WERI-Rb-1 (cell line): ENCODE results near the gene SLC35G6.

Source experiments
- DNase-seq: peaks from one replicate; pipeline ENCODE4 v3.0.0-alpha.2; 2020
- H3K27ac ChIP-seq: fragments of 250-450 bp; sonication (Bioruptor Pico); 2 replicates; pipeline ENCODE4 v1.5.1; 2020; ENCODE audit warnings: mild to moderate bottlenecking, moderate library complexity
- H3K27me3 ChIP-seq: fragments of 250-450 bp; sonication (Bioruptor Pico); 2 replicates; pipeline ENCODE4 v1.5.1; 2021; ENCODE audit warnings: mild to moderate bottlenecking, low read depth, moderate library complexity; ENCODE audit not compliant: insufficient read depth, severe bottlenecking
- H3K36me3 ChIP-seq: fragments of 250-450 bp; sonication (Bioruptor Pico); 2 replicates; pipeline ENCODE4 v1.5.1; 2020; ENCODE audit warnings: mild to moderate bottlenecking, moderate library complexity
- H3K4me3 ChIP-seq: 2 replicates; pipeline ENCODE4 v1.5.1; 2011; ENCODE audit warnings: low read depth, mild to moderate bottlenecking, control low read depth, low read length
- H3K9me3 ChIP-seq: fragments of 250-450 bp; sonication (Bioruptor Pico); 2 replicates; pipeline ENCODE4 v1.5.1; 2021; ENCODE audit warnings: mild to moderate bottlenecking, moderate library complexity; ENCODE audit not compliant: severe bottlenecking
- CTCF ChIP-seq: IDR thresholded peaks from 2 replicates; pipeline ENCODE4 v1.5.1; 2011; ENCODE audit warnings: low read depth, mild to moderate bottlenecking, control low read depth, inconsistent platforms, low read length

Gene SLC35G6

GRCh38 chr17:7511108-7511507 is 29.9 kb downstream of the SLC35G6 start:
- peaks cover 89% of the 10 kb centered on the region for H3K36me3 ChIP-seq
- H3K27me3 ChIP-seq: no peaks in the 10 kb centered on the region
- no peak overlapping the region for H3K27ac ChIP-seq
- no peak overlapping the region for H3K4me3 ChIP-seq
- no peaks in the 10 kb centered on the region for H3K9me3 ChIP-seq
- no peak for DNase-seq
- no peak for TF ChIP-seq CTCF

GRCh38 chr17:7512105-7512504 is 30.9 kb downstream of the SLC35G6 start:
- Histone ChIP-seq H3K9me3 (no peaks in the 10 kb centered on the region), H3K27ac (no peak overlapping the region), H3K36me3 (peaks cover 81% of the 10 kb centered on the region), H3K27me3 (no peaks in the 10 kb centered on the region), H3K4me3 (no peak overlapping the region)
- no peak for DNase-seq
- no peak for TF ChIP-seq CTCF

- Histone ChIP-seq H3K27ac (no peak overlapping the region), H3K27me3 (no peaks in the 10 kb centered on the region), H3K9me3 (no peaks in the 10 kb centered on the region), H3K4me3 (no peak overlapping the region), H3K36me3 (peaks cover 72% of the 10 kb centered on the region)
- no peak for TF ChIP-seq CTCF
- no peak for DNase-seq
These were observed 31.7 kb downstream of the SLC35G6 start for GRCh38 chr17:7512824-7513540.

GRCh38 chr17:7513850-7514419 is 32.7 kb downstream of the SLC35G6 start:
- TF ChIP-seq CTCF: no peak
- no peak overlapping the region for H3K27ac ChIP-seq
- no peak for DNase-seq
- H3K9me3 ChIP-seq: no peaks in the 10 kb centered on the region
- H3K36me3 ChIP-seq: peaks cover 66% of the 10 kb centered on the region
- no peaks in the 10 kb centered on the region for H3K27me3 ChIP-seq
- H3K4me3 ChIP-seq: no peak overlapping the region

- Histone ChIP-seq H3K27ac (no peak overlapping the region), H3K9me3 (no peaks in the 10 kb centered on the region), H3K36me3 (peaks cover 45% of the 10 kb centered on the region), H3K4me3 (no peak overlapping the region), H3K27me3 (no peaks in the 10 kb centered on the region)
- no peak for TF ChIP-seq CTCF
- no peak for DNase-seq
These were observed 34.8 kb downstream of the SLC35G6 start for GRCh38 chr17:7515911-7516610.
